ENCODE results near the gene NR4A1. TPM values are rescaled to one million over a fixed set of nuclear protein-coding genes. Genes with fewer than 3 reads are reported as not detected.

The NR4A1 gene
- total RNA-seq, 6 experiments from 2014 or later, result 5.0 to 8.8 (median 7.7) TPM

DNA sequence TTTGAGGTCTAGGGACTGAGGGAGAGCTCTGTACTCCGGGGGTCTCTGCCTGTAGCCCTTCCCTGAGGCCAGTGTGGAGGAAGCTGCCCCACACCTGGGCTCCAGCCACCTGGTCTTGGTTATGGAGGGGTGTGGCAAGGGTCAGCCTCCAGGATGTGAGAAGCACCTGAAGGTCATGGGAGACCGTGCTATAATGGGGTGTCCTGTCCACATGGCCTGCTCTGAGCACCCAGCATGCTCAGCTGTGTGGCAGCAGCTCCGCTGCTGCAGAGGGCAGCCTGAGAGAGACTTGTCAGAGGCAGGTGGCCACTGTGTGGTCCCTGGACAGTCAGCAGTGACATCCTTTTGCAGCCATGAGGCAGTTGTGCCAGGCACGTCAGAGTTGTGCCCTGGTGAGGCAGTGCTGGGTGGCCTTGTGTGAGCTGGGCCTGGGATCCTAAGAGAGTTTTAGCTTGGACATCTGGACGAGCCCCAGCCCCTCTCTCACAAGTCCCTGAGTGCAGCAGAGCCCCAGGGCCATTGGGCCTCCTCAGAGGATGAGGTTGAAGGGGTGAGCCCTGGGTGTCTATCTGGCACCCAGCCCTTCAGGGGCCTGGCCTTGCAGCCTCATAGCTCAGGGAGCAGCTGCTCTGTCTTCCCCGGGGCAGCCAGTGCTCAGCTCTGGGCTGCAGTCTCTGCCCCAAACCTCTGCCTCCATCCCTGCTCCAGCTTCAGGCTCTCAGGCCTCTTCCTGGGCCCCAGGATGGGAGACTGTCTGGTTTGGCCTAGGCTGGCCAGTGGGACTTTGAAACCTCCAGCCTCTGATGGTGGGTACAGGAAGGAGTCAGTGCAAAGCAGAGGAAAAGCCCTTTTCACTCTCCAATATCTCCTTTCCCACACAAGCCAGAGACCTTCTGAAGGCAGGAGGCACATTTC, 11.2 kb downstream of the NR4A1 start:
- Histone ChIP-seq H3K9me3 (no peaks in the 10 kb centered on the region), H3K27me3 (no peaks in the 10 kb centered on the region), H3K36me3 (no peaks in the 10 kb centered on the region), H3K27ac (no peak overlapping the region), H3K4me3 (no peak overlapping the region), H3K4me1 (no peaks in the 10 kb centered on the region)
- WGBS (ENCODE audit: insufficient coverage, low coverage, low lambda C conversion rate, missing lambda C conversion rate), result no CpG with 5 or more reads among the region's 6 CpGs
- DNase-seq, result no peak
- no peak for ATAC-seq
- intact Hi-C loops (cut with DNase I), result no loop called here
- no peak for TF ChIP-seq POLR2A (IDR thresholded peaks at IDR 0.05)
- TF ChIP-seq, protein P1, sequence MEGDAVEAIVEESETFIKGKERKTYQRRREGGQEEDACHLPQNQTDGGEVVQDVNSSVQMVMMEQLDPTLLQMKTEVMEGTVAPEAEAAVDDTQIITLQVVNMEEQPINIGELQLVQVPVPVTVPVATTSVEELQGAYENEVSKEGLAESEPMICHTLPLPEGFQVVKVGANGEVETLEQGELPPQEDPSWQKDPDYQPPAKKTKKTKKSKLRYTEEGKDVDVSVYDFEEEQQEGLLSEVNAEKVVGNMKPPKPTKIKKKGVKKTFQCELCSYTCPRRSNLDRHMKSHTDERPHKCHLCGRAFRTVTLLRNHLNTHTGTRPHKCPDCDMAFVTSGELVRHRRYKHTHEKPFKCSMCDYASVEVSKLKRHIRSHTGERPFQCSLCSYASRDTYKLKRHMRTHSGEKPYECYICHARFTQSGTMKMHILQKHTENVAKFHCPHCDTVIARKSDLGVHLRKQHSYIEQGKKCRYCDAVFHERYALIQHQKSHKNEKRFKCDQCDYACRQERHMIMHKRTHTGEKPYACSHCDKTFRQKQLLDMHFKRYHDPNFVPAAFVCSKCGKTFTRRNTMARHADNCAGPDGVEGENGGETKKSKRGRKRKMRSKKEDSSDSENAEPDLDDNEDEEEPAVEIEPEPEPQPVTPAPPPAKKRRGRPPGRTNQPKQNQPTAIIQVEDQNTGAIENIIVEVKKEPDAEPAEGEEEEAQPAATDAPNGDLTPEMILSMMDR (IDR thresholded peaks at IDR 0.05), result no peak

DNA sequence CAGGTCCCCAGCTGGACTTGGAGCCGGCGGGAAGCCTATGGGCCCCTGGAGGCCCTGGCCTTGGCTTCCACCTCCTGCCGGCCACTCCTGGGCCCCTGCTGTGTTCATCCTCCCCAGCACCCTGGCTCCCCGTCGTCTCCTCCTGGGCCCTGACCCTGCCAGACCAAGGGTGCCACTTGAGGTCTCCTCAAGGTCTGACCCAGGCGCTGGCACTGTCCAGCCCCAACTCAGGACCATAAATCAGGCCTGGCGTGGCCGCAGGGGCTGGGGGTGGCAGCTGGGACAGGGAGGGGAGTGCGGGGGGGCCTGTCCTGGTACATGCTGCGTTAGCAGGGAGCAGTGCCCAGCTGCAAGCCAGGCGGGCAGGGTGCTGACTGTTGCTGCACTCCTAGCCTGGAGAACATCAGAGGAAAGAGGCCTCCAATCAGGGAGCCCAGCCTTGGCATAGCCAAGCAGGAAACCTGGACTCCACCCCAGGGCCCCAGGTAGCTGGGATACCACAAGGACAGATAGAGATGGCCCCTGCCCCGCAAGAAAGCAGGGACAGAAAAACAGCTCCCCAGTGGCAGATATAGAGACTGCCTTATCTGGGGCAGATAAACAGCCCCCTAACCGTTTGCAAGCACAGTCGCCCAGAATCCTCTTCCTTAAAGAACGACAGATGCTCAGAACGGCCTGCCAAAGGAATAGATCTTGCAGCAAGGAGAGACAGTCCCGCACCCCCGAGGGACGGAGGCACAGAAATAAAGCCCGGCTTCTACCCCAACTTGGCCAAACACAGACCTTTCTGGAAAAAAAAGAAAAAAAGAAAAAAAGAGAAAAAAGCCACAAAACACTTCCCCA, 12.1 kb downstream of the NR4A1 start:
- Histone ChIP-seq H3K27ac (no peak overlapping the region), H3K27me3 (no peaks in the 10 kb centered on the region), H3K4me3 (no peak overlapping the region), H3K9me3 (no peaks in the 10 kb centered on the region), H3K36me3 (no peaks in the 10 kb centered on the region), H3K4me1 (no peaks in the 10 kb centered on the region)
- WGBS (ENCODE audit: insufficient coverage, low coverage, low lambda C conversion rate, missing lambda C conversion rate), result 64% methylated on average over 6 of the region's 20 CpGs
- DNase-seq, result no peak
- TF ChIP-seq POLR2A (IDR thresholded peaks at IDR 0.05), result no peak
- ATAC-seq, result no peak
- intact Hi-C loops (cut with DNase I), result no loop called here

DNA sequence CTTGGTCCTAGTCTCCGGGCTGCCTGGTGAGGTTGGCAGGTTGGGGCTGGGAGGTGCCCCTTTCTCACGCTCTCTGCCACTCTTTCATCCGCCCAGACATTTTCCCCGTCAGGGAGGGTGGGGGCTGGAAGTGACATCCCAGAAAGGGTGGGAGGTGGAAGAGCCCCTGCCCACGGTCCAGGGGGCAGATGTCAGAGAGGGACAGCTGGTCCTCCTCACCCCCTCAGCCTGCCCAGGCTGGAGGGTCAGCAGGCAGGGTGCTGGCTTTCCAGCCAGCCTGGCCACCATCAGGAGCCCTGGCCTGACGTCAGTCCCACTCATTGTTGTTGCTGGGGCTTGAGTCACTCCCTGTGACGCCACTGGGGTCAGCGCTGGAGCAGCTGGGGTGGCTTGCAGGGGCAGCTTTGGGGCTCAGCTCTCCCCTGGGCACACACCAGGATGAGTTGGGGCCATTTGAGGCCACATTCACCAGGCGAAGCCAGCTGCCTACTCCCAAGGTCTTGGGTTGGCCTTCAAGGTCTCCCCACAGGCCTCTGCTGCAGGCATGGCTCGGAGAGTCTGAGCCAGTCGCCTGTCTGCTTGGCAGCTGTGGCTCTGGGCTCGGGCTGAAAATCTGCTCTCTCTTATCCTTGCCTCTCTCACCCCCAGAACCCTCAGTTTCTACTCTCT, 12.9 kb downstream of the NR4A1 start:
- H3K4me3 ChIP-seq, result no peak overlapping the region
- no peak overlapping the region for H3K27ac ChIP-seq
- TF ChIP-seq POLR2A (IDR thresholded peaks at IDR 0.05), result no peak
- TF ChIP-seq, protein P1 (IDR thresholded peaks at IDR 0.05), result no peak
- H3K36me3 ChIP-seq, result no peaks in the 10 kb centered on the region
- no peak for DNase-seq
- H3K4me1 ChIP-seq, result no peaks in the 10 kb centered on the region
- H3K9me3 ChIP-seq, result no peaks in the 10 kb centered on the region
- ATAC-seq, result peak in 2 of 4 donors; percentile 8 to 20
- intact Hi-C loops (cut with DNase I), result no loop called here
- WGBS (ENCODE audit: insufficient coverage, low coverage, low lambda C conversion rate, missing lambda C conversion rate), result 70% methylated on average over 2 of the region's 12 CpGs
- no peaks in the 10 kb centered on the region for H3K27me3 ChIP-seq

DNA sequence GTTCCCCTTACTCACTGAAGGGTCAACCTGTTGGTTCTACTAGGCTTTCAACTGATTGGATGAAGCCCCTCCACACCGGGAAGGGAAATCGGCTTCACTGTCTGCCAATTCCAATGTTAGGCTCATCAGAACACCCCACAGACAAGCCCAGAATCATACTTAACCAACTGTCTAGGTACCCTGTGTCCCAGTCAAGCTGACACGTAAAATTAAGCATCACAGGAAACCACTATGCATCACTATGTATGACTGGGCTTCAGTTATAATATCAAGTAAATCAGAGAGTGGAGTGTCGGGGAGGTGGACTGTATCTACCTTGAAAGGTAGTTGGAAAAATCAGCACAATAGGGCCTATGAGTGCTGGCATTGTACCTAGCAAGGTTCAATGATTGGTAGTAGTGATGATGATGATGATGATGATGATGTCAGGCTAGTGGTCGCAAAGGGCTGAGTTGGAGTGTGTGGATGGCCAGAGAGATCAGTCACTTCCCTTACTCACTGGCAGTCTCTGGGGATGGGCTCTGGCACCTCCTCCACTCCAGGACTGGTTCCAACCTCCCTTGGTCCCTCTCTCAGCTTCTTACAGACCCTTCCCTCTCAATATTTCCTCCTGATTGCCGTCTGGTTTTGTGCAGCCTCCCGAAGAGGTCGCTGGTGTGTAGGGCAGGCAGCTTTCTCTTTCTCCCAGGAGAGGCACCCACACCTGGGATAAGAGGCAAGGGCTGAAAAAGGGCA, 15.3 kb downstream of the NR4A1 start:
- H3K27ac ChIP-seq, result no peak overlapping the region
- TF ChIP-seq, protein P1 (IDR thresholded peaks at IDR 0.05), result no peak
- no peak for TF ChIP-seq POLR2A (IDR thresholded peaks at IDR 0.05)
- peaks cover 0 to 13% (median 6%) of the 10 kb centered on the region in 4 donors for H3K4me1 ChIP-seq
- DNase-seq, result no peak
- ATAC-seq, result no peak
- intact Hi-C loops (cut with DNase I), result no loop called here
- no peaks in the 10 kb centered on the region for H3K9me3 ChIP-seq
- H3K4me3 ChIP-seq, result no peak overlapping the region
- 38% methylated on average over 5 of the region's 8 CpGs for WGBS (ENCODE audit: insufficient coverage, low coverage, low lambda C conversion rate, missing lambda C conversion rate)
- no peaks in the 10 kb centered on the region for H3K36me3 ChIP-seq
- H3K27me3 ChIP-seq, result no peaks in the 10 kb centered on the region
